ENCODE data around the gene DHX57.

- TF ChIP-seq CTCF (IDR thresholded peaks at IDR 0.05; ENCODE audit: insufficient read depth, low read depth, low read length): no peak
- no peak for TF ChIP-seq EZH2 (IDR thresholded peaks at IDR 0.05; ENCODE audit: insufficient read depth, low read length)
Observed at GRCh38 chr2:38750011-38750890, 125.5 kb downstream of the DHX57 start.

Data from astrocyte (in vitro differentiated cells and primary cell).